ENCODE results near the gene CRACR2A.

- TF ChIP-seq CTCF (conservative IDR thresholded peaks at IDR 0.05; ENCODE audit: low read length) (no peak), EZH2phosphoT487 (IDR thresholded peaks at IDR 0.05; ENCODE audit: borderline replicate concordance, low read depth, low read length) (no peak)
Measured at GRCh38 chr12:3600951-3601350, 152.0 kb downstream of the CRACR2A start.
